ENCODE data around the gene SOX6.

Gene SOX6

GRCh38 chr11:15985127-15985859 is 371.1 kb downstream of the SOX6 start:
- Histone ChIP-seq H3K4me1 (ENCODE audit: control insufficient read depth, insufficient read depth, low read length) (no peaks in the 10 kb centered on the region), H3K9me3 (ENCODE audit: control insufficient read depth, low read length) (no peaks in the 10 kb centered on the region), H3K27ac (ENCODE audit: insufficient read depth, low read depth, low read length, poor library complexity, severe bottlenecking) (no peak overlapping the region), H3K27me3 (ENCODE audit: control insufficient read depth, insufficient read depth, low read length, poor library complexity, severe bottlenecking) (no peaks in the 10 kb centered on the region), H3K36me3 (ENCODE audit: control insufficient read depth, insufficient read depth, low read length) (no peaks in the 10 kb centered on the region), H3K4me3 (ENCODE audit: insufficient read depth, low read depth, low read length) (no peak overlapping the region)
- WGBS, 2 experiments = 67 to 76% methylated on average over 1 of the region's 1 CpG

- 88 to 100% methylated on average over 1 of the region's 1 CpG for WGBS, 2 experiments
- Histone ChIP-seq H3K9me3 (ENCODE audit: control insufficient read depth, low read length) (no peaks in the 10 kb centered on the region), H3K27ac (ENCODE audit: insufficient read depth, low read depth, low read length, poor library complexity, severe bottlenecking) (no peak overlapping the region), H3K27me3 (ENCODE audit: control insufficient read depth, insufficient read depth, low read length, poor library complexity, severe bottlenecking) (no peaks in the 10 kb centered on the region), H3K4me1 (ENCODE audit: control insufficient read depth, insufficient read depth, low read length) (no peaks in the 10 kb centered on the region), H3K4me3 (ENCODE audit: insufficient read depth, low read depth, low read length) (no peak overlapping the region), H3K36me3 (ENCODE audit: control insufficient read depth, insufficient read depth, low read length) (no peaks in the 10 kb centered on the region)
Measured at GRCh38 chr11:15981292-15981691, 375.1 kb downstream of the SOX6 start.

GRCh38 chr11:15977116-15977515 is 379.2 kb downstream of the SOX6 start:
- H3K36me3 ChIP-seq (ENCODE audit: control insufficient read depth, insufficient read depth, low read length) = no peaks in the 10 kb centered on the region
- no peaks in the 10 kb centered on the region for H3K27me3 ChIP-seq (ENCODE audit: control insufficient read depth, insufficient read depth, low read length, poor library complexity, severe bottlenecking)
- no peaks in the 10 kb centered on the region for H3K9me3 ChIP-seq (ENCODE audit: control insufficient read depth, low read length)
- no peak overlapping the region for H3K27ac ChIP-seq (ENCODE audit: insufficient read depth, low read depth, low read length, poor library complexity, severe bottlenecking)
- H3K4me3 ChIP-seq (ENCODE audit: insufficient read depth, low read depth, low read length) = no peak overlapping the region
- WGBS, 2 experiments = 80% methylated on average over 4 of the region's 4 CpGs
- no peaks in the 10 kb centered on the region for H3K4me1 ChIP-seq (ENCODE audit: control insufficient read depth, insufficient read depth, low read length)

GRCh38 chr11:15976433-15977045 is 379.8 kb downstream of the SOX6 start:
- 91% methylated on average over 7 of the region's 7 CpGs for WGBS, 2 experiments

GRCh38 chr11:15975742-15976141 is 380.6 kb downstream of the SOX6 start:
- H3K4me1 ChIP-seq (ENCODE audit: control insufficient read depth, insufficient read depth, low read length) = no peaks in the 10 kb centered on the region
- no peaks in the 10 kb centered on the region for H3K9me3 ChIP-seq (ENCODE audit: control insufficient read depth, low read length)
- no peak overlapping the region for H3K4me3 ChIP-seq (ENCODE audit: insufficient read depth, low read depth, low read length)
- H3K27me3 ChIP-seq (ENCODE audit: control insufficient read depth, insufficient read depth, low read length, poor library complexity, severe bottlenecking) = no peaks in the 10 kb centered on the region
- H3K36me3 ChIP-seq (ENCODE audit: control insufficient read depth, insufficient read depth, low read length) = no peaks in the 10 kb centered on the region
- 92 to 100% methylated on average over 2 of the region's 2 CpGs for WGBS, 2 experiments
- no peak overlapping the region for H3K27ac ChIP-seq (ENCODE audit: insufficient read depth, low read depth, low read length, poor library complexity, severe bottlenecking)

More at GRCh38 chr11:15976433-15977045, 379.8 kb downstream of the SOX6 start:
- no peaks in the 10 kb centered on the region for H3K4me1 ChIP-seq (ENCODE audit: control insufficient read depth, insufficient read depth, low read length)
- H3K4me3 ChIP-seq (ENCODE audit: insufficient read depth, low read depth, low read length) = no peak overlapping the region
- no peaks in the 10 kb centered on the region for H3K27me3 ChIP-seq (ENCODE audit: control insufficient read depth, insufficient read depth, low read length, poor library complexity, severe bottlenecking)
- no peaks in the 10 kb centered on the region for H3K9me3 ChIP-seq (ENCODE audit: control insufficient read depth, low read length)
- H3K27ac ChIP-seq (ENCODE audit: insufficient read depth, low read depth, low read length, poor library complexity, severe bottlenecking) = no peak overlapping the region
- H3K36me3 ChIP-seq (ENCODE audit: control insufficient read depth, insufficient read depth, low read length) = no peaks in the 10 kb centered on the region

GRCh38 chr11:15972838-15973237 is 383.5 kb downstream of the SOX6 start:
- Histone ChIP-seq H3K27me3 (ENCODE audit: control insufficient read depth, insufficient read depth, low read length, poor library complexity, severe bottlenecking) (no peaks in the 10 kb centered on the region), H3K4me3 (ENCODE audit: insufficient read depth, low read depth, low read length) (no peak overlapping the region), H3K36me3 (ENCODE audit: control insufficient read depth, insufficient read depth, low read length) (no peaks in the 10 kb centered on the region), H3K27ac (ENCODE audit: insufficient read depth, low read depth, low read length, poor library complexity, severe bottlenecking) (no peak overlapping the region), H3K4me1 (ENCODE audit: control insufficient read depth, insufficient read depth, low read length) (no peaks in the 10 kb centered on the region), H3K9me3 (ENCODE audit: control insufficient read depth, low read length) (no peaks in the 10 kb centered on the region)
- WGBS, 2 experiments = 86 to 91% methylated on average over 5 of the region's 5 CpGs

- Histone ChIP-seq H3K4me1 (ENCODE audit: control insufficient read depth, insufficient read depth, low read length) (no peaks in the 10 kb centered on the region), H3K27ac (ENCODE audit: insufficient read depth, low read depth, low read length, poor library complexity, severe bottlenecking) (no peak overlapping the region), H3K36me3 (ENCODE audit: control insufficient read depth, insufficient read depth, low read length) (no peaks in the 10 kb centered on the region), H3K27me3 (ENCODE audit: control insufficient read depth, insufficient read depth, low read length, poor library complexity, severe bottlenecking) (no peaks in the 10 kb centered on the region), H3K4me3 (ENCODE audit: insufficient read depth, low read depth, low read length) (no peak overlapping the region), H3K9me3 (ENCODE audit: control insufficient read depth, low read length) (no peaks in the 10 kb centered on the region)
- WGBS, 2 experiments = 95 to 97% methylated on average over 2 of the region's 2 CpGs
Measured at GRCh38 chr11:15971215-15971546, 385.2 kb downstream of the SOX6 start.

- H3K36me3 ChIP-seq (ENCODE audit: control insufficient read depth, insufficient read depth, low read length) = no peaks in the 10 kb centered on the region
- H3K9me3 ChIP-seq (ENCODE audit: control insufficient read depth, low read length) = no peaks in the 10 kb centered on the region
- no peaks in the 10 kb centered on the region for H3K4me1 ChIP-seq (ENCODE audit: control insufficient read depth, insufficient read depth, low read length)
- no peaks in the 10 kb centered on the region for H3K27me3 ChIP-seq (ENCODE audit: control insufficient read depth, insufficient read depth, low read length, poor library complexity, severe bottlenecking)
- H3K27ac ChIP-seq (ENCODE audit: insufficient read depth, low read depth, low read length, poor library complexity, severe bottlenecking) = no peak overlapping the region
- WGBS, 2 experiments = 87 to 88% methylated on average over 3 of the region's 3 CpGs
- H3K4me3 ChIP-seq (ENCODE audit: insufficient read depth, low read depth, low read length) = no peak overlapping the region
Measured at GRCh38 chr11:15970506-15971214, 385.7 kb downstream of the SOX6 start.

- H3K4me3 ChIP-seq (ENCODE audit: insufficient read depth, low read depth, low read length) = no peak overlapping the region
- H3K9me3 ChIP-seq (ENCODE audit: control insufficient read depth, low read length) = no peaks in the 10 kb centered on the region
- no peaks in the 10 kb centered on the region for H3K4me1 ChIP-seq (ENCODE audit: control insufficient read depth, insufficient read depth, low read length)
- no peaks in the 10 kb centered on the region for H3K27me3 ChIP-seq (ENCODE audit: control insufficient read depth, insufficient read depth, low read length, poor library complexity, severe bottlenecking)
- 93 to 98% methylated on average over 5 of the region's 6 CpGs for WGBS, 2 experiments
- H3K36me3 ChIP-seq (ENCODE audit: control insufficient read depth, insufficient read depth, low read length) = no peaks in the 10 kb centered on the region
- H3K27ac ChIP-seq (ENCODE audit: insufficient read depth, low read depth, low read length, poor library complexity, severe bottlenecking) = no peak overlapping the region
Measured at GRCh38 chr11:15969701-15970329, 386.5 kb downstream of the SOX6 start.

- Histone ChIP-seq H3K4me3 (ENCODE audit: insufficient read depth, low read depth, low read length) (no peak overlapping the region), H3K4me1 (ENCODE audit: control insufficient read depth, insufficient read depth, low read length) (no peaks in the 10 kb centered on the region), H3K9me3 (ENCODE audit: control insufficient read depth, low read length) (no peaks in the 10 kb centered on the region), H3K36me3 (ENCODE audit: control insufficient read depth, insufficient read depth, low read length) (no peaks in the 10 kb centered on the region), H3K27me3 (ENCODE audit: control insufficient read depth, insufficient read depth, low read length, poor library complexity, severe bottlenecking) (no peaks in the 10 kb centered on the region), H3K27ac (ENCODE audit: insufficient read depth, low read depth, low read length, poor library complexity, severe bottlenecking) (no peak overlapping the region)
- 77 to 78% methylated on average over 4 of the region's 4 CpGs for WGBS, 2 experiments
Measured at GRCh38 chr11:15969281-15969680, 387.1 kb downstream of the SOX6 start.

Measured in ectodermal cell (in vitro differentiated cells).